Ecto neural progenitor cell (in vitro differentiated cells): ENCODE measurements around the gene C13orf42.

ENCODE experiments used
- DNase-seq: peaks from one replicate; pipeline ENCODE4 v3.0.0-alpha.2; 2018; ENCODE audit warnings: low spot score

The C13orf42 gene

DNA sequence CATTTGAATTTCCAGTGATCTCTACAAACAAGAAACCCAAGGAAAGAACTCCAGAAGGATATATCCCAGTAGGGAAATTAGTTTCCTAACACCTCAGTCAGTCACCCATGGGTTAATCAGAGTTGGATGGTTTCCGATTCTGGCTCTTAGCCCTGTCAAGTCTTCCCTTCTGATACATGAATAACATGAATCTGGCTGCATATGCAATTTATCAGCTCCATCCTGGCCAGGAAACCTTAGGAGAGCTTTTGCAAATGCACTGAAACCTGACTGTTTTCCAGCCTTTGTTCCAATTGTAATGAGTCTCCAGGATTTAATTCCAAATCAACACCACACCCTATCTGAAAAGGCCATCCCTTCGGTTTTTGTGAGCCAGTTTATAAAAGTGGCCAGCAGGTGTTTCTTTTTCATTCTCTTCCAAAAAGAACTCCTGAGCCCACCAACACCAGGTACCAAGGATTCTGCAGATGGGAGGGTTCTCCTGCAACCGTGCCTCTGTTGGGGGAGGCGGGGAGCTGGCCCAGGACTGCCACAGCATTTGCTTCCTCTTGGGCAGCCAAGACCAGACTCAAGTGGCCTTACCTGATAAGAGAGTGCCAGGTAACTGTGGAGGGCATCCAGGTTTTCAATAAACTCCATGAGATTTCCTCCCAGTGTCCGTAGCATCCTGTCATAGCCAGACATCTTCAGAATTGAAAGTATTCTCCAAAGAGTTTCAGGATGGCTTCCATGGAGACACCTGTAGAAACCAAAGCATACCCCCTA lies 77.5 kb downstream of the C13orf42 start:
- DNase-seq = no peak

DNA sequence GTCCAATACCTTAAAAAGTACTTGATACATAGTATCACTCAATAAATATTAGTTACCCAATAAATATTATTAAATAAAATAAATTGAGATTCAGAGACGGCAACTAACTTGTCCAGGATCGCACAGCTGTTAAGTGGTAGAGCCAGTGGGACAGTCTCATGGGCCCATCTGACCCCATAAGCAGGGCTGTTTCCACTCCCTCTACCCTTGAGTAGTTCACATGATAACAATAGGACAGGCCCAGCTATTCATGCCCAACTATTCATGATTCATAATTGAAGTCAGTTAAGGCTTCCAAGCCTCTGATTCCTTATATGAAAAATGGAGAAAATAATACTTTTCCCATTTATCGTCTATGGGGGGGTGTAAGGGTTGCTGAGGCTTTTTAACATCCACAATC lies 78.2 kb downstream of the C13orf42 start:
- DNase-seq = no peak
